ENCODE measurements around the gene PLK2. TPM values are rescaled to one million over a fixed set of nuclear protein-coding genes. Genes with fewer than 3 reads are reported as not detected.

Gene PLK2
- total RNA-seq, 2 donors from 2014 or later, result 9.7 to 16.4 TPM

DNA sequence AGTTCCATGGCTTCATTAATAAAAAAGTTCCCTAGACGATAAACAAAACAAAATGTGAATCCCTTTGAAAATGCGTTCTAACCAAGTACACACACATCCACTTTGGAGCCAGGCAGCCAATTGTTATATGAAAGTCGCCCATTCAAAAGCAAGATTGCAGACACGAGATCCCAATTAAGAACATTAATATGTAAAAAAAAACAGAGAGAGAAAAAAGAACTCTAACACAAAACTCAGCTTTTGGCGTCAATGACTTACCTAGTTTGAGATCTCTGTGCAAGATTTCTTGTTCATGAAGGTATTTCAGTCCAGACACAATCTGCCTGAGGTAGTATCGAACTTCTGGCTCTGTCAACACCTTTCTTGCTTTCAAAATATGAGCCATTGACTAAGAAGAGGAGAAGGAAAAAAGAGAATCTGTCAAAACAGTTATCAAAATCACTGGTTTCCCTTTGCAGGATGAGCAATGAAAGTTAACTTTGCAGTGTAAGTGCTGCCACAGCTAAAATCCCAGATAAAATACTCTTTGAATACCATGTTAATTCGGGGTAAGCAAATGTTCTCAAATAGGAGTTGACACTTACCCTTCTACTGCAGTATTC is 1.6 kb downstream of the PLK2 start:
- TF ChIP-seq CTCF (conservative IDR thresholded peaks at IDR 0.05), result no peak
- Mint-ChIP-seq H3K4me3 (peak overlapping the region; percentile 80), H3K4me1 (peaks cover 8% of the 10 kb centered on the region), H3K36me3 (ENCODE audit: low read depth) (peaks cover 37% of the 10 kb centered on the region), H3K9me3 (no peaks in the 10 kb centered on the region), H3K27ac (no peak overlapping the region), H3K27me3 (ENCODE audit: insufficient read depth) (peaks cover 12% of the 10 kb centered on the region)
- Histone ChIP-seq H3K4me1 (ENCODE audit: control insufficient read depth, insufficient read depth, low read length) (no peaks in the 10 kb centered on the region), H3K9ac (ENCODE audit: extremely low read depth, low read length, poor library complexity, severe bottlenecking) (peak overlapping the region; percentile 86), H3K36me3 (ENCODE audit: control insufficient read depth, insufficient read depth, low read length) (peaks cover 50% of the 10 kb centered on the region), H3K27ac (ENCODE audit: low read depth, low read length) (no peak overlapping the region), H3K27me3 (ENCODE audit: control insufficient read depth, insufficient read depth, low read length, poor library complexity, severe bottlenecking) (no peaks in the 10 kb centered on the region), H3K4me3 (ENCODE audit: low read length) (peak overlapping the region; percentile 98), H3K9me3 (ENCODE audit: control insufficient read depth, low read length) (no peaks in the 10 kb centered on the region)
- 60 to 70% methylated on average over 2 to 6 of the region's 7 CpGs for WGBS, 2 experiments (ENCODE audit: insufficient coverage in 1 of 2, insufficient read length in 1 of 2)
- DNase-seq, result no peak

GRCh38 chr5:58457050-58457449 is 2.8 kb downstream of the PLK2 start:
- H3K9me3 Mint-ChIP-seq, result no peaks in the 10 kb centered on the region
- H3K36me3 Mint-ChIP-seq (ENCODE audit: low read depth), result peaks cover 37% of the 10 kb centered on the region
- DNase-seq, result no peak
- H3K4me1 ChIP-seq (ENCODE audit: control insufficient read depth, insufficient read depth, low read length), result no peaks in the 10 kb centered on the region
- H3K4me1 Mint-ChIP-seq, result peaks cover 8% of the 10 kb centered on the region
- no peak overlapping the region for H3K4me3 Mint-ChIP-seq
- no peak overlapping the region for H3K9ac ChIP-seq (ENCODE audit: extremely low read depth, low read length, poor library complexity, severe bottlenecking)
- no peaks in the 10 kb centered on the region for H3K27me3 ChIP-seq (ENCODE audit: control insufficient read depth, insufficient read depth, low read length, poor library complexity, severe bottlenecking)
- H3K27ac ChIP-seq (ENCODE audit: low read depth, low read length), result no peak overlapping the region
- H3K9me3 ChIP-seq (ENCODE audit: control insufficient read depth, low read length), result no peaks in the 10 kb centered on the region
- 91 to 93% methylated on average over 4 of the region's 4 CpGs for WGBS, 2 experiments (ENCODE audit: insufficient coverage in 1 of 2, insufficient read length in 1 of 2)
- no peak for TF ChIP-seq CTCF (conservative IDR thresholded peaks at IDR 0.05)
- H3K27me3 Mint-ChIP-seq (ENCODE audit: insufficient read depth), result peaks cover 12% of the 10 kb centered on the region
- H3K36me3 ChIP-seq (ENCODE audit: control insufficient read depth, insufficient read depth, low read length), result peaks cover 53% of the 10 kb centered on the region
- no peak overlapping the region for H3K27ac Mint-ChIP-seq
- H3K4me3 ChIP-seq (ENCODE audit: low read length), result peak overlapping the region; percentile 98

DNA sequence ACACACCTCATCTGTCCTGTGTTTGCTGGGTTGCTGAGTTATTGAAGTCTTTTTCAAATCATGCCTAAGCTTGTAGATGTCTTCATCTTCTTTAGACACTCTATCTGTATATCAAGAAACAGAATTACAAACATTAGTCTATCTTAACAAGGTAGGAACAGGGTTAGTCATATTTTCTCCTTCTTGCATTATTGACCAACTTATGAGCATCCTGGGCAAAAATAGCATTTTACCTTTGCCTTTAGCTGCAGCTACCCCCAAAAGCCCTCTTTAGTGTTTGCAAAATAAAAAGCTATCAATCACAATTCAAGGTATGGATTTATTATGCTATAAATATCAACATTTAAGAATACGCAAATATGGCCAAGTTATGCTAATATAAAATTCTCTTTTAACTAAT is 3.4 kb downstream of the PLK2 start:
- WGBS, 2 experiments (ENCODE audit: insufficient coverage in 1 of 2, insufficient read length in 1 of 2), result no CpG with 5 or more reads among the region's 1 CpG
- H3K4me1 Mint-ChIP-seq, result peaks cover 8% of the 10 kb centered on the region
- peaks cover 12% of the 10 kb centered on the region for H3K27me3 Mint-ChIP-seq (ENCODE audit: insufficient read depth)
- Histone ChIP-seq H3K4me1 (ENCODE audit: control insufficient read depth, insufficient read depth, low read length) (no peaks in the 10 kb centered on the region), H3K27me3 (ENCODE audit: control insufficient read depth, insufficient read depth, low read length, poor library complexity, severe bottlenecking) (no peaks in the 10 kb centered on the region), H3K36me3 (ENCODE audit: control insufficient read depth, insufficient read depth, low read length) (peaks cover 53% of the 10 kb centered on the region), H3K9me3 (ENCODE audit: control insufficient read depth, low read length) (no peaks in the 10 kb centered on the region), H3K27ac (ENCODE audit: low read depth, low read length) (no peak overlapping the region), H3K9ac (ENCODE audit: extremely low read depth, low read length, poor library complexity, severe bottlenecking) (no peak overlapping the region), H3K4me3 (ENCODE audit: low read length) (peak overlapping the region; percentile 98)
- H3K4me3 Mint-ChIP-seq, result no peak overlapping the region
- TF ChIP-seq CTCF (conservative IDR thresholded peaks at IDR 0.05), result no peak
- peaks cover 37% of the 10 kb centered on the region for H3K36me3 Mint-ChIP-seq (ENCODE audit: low read depth)
- no peaks in the 10 kb centered on the region for H3K9me3 Mint-ChIP-seq
- no peak for DNase-seq
- no peak overlapping the region for H3K27ac Mint-ChIP-seq
